NB4 (cell line): ENCODE results near the gene CCNL1.

Source experiments
- CTCF ChIP-seq: IDR thresholded peaks from one replicate; pipeline ENCODE4 v1.5.1; 2012; ENCODE audit warnings: low read depth, low read length
- MYC ChIP-seq: IDR thresholded peaks from 2 replicates; pipeline ENCODE4 v1.6.1; 2011; ENCODE audit warnings: low read depth, low read length

GRCh38 chr3:157098121-157098822, 61.7 kb downstream of the CCNL1 start:
- no peak for TF ChIP-seq CTCF
- no peak for TF ChIP-seq MYC
